ENCODE measurements around the gene RIMKLB.
"Not testable (repeated sequence)": the region's sequence is repeated elsewhere in the genome, so short reads cannot be mapped to it uniquely, and the experiment has no call there.

RIMKLB gene

GRCh38 chr12:8780389-8780788 lies 82.6 kb downstream of the RIMKLB start:
- no peak for DNase-seq

GRCh38 chr12:8781381-8782127 lies 83.8 kb downstream of the RIMKLB start:
- DNase-seq, result no peak

- DNase-seq, result no peak
Measured at GRCh38 chr12:8784290-8784888, 86.6 kb downstream of the RIMKLB start.

- no peak for DNase-seq
Measured at GRCh38 chr12:8785499-8785898, 87.7 kb downstream of the RIMKLB start.

- not testable (repeated sequence) for DNase-seq
Measured at GRCh38 chr12:8787206-8787605, 89.4 kb downstream of the RIMKLB start.

GRCh38 chr12:8788706-8789105 lies 90.9 kb downstream of the RIMKLB start:
- DNase-seq, result not testable (repeated sequence)

- not testable (repeated sequence) for DNase-seq
Measured at GRCh38 chr12:8789341-8790013, 91.7 kb downstream of the RIMKLB start.

- not testable (repeated sequence) for DNase-seq
Measured at GRCh38 chr12:8793226-8793625, 95.4 kb downstream of the RIMKLB start.

- not testable (repeated sequence) for DNase-seq
Measured at GRCh38 chr12:8794611-8795010, 96.8 kb downstream of the RIMKLB start.

- DNase-seq, result no peak
Measured at GRCh38 chr12:8796831-8797626, 99.2 kb downstream of the RIMKLB start.

- not testable (repeated sequence) for DNase-seq
Measured at GRCh38 chr12:8801213-8801612, 103.4 kb downstream of the RIMKLB start.

- DNase-seq, result not testable (repeated sequence)
Measured at GRCh38 chr12:8804833-8805232, 107.0 kb downstream of the RIMKLB start.

GRCh38 chr12:8805487-8805886 lies 107.7 kb downstream of the RIMKLB start:
- DNase-seq, result not testable (repeated sequence)

GRCh38 chr12:8807084-8807483 lies 109.3 kb downstream of the RIMKLB start:
- not testable (repeated sequence) for DNase-seq

GRCh38 chr12:8810112-8810511 lies 112.3 kb downstream of the RIMKLB start:
- DNase-seq, result not testable (repeated sequence)

GRCh38 chr12:8813572-8814357 lies 116.0 kb downstream of the RIMKLB start:
- no peak for DNase-seq

GRCh38 chr12:8816448-8817050 lies 118.8 kb downstream of the RIMKLB start:
- DNase-seq, result no peak

GRCh38 chr12:8817856-8818255 lies 120.1 kb downstream of the RIMKLB start:
- no peak for DNase-seq

GRCh38 chr12:8818526-8818925 lies 120.7 kb downstream of the RIMKLB start:
- DNase-seq, result no peak

GRCh38 chr12:8819666-8819980 lies 121.8 kb downstream of the RIMKLB start:
- DNase-seq, result no peak

- not testable (repeated sequence) for DNase-seq
Measured at GRCh38 chr12:8820676-8821407, 123.1 kb downstream of the RIMKLB start.
